HepG2 (cell line): ENCODE measurements around the gene RAB23.

Experiments used
- POLR2A ChIP-seq, 2 experiments: IDR thresholded peaks; 2 replicates each; pipeline ENCODE4 v1.6.1; 2011; ENCODE audit warnings: low read depth in 2 of 2, low read length in 2 of 2, mild to moderate bottlenecking in 1 of 2, moderate library complexity in 1 of 2; ENCODE audit not compliant: insufficient read depth in 1 of 2
- ZKSCAN1 ChIP-seq: fragments of 150-350 bp; IDR thresholded peaks from 2 replicates; pipeline ENCODE4 v1.6.1; 2014; ENCODE audit warnings: low read length
- ZNF331 ChIP-seq: sonication (generic); formaldehyde crosslinking; IDR thresholded peaks from 2 replicates; pipeline ENCODE4 v1.4.0; 2020; ENCODE audit warnings: missing genetic modification reagents
- TF ChIP-seq, protein P1 (sequence below): sonication (generic); formaldehyde crosslinking; IDR thresholded peaks from 2 replicates; pipeline ENCODE4 v1.5.0; 2020; ENCODE audit warnings: mild to moderate bottlenecking, missing genetic modification reagents, moderate library complexity

DNA sequence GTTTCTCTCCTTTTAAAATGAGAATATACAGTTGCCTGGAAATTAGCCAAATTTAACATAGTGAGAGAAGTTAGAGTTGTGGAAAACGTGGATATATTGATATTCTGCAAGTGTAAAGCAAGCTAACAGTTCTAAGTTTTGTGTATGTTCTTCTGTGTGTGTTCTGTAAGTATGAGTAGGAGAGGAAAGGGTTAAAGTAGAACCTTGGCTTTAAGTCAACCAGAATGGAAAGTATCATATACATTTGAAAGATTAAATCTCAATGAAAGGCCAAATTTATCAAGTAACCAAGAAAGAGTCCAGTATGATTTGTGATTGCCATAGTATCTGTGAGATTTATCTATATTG is 80.0 kb downstream of the RAB23 start:
- TF ChIP-seq ZKSCAN1 = no peak
- no peak for TF ChIP-seq POLR2A (IDR thresholded peaks at IDR 0.05; ENCODE audit: insufficient read depth in 1 of 2, low read depth in 2 of 2, low read length in 2 of 2)
- TF ChIP-seq ZNF331 (CRISPR knock-in tag) = no peak
- TF ChIP-seq, protein P1, sequence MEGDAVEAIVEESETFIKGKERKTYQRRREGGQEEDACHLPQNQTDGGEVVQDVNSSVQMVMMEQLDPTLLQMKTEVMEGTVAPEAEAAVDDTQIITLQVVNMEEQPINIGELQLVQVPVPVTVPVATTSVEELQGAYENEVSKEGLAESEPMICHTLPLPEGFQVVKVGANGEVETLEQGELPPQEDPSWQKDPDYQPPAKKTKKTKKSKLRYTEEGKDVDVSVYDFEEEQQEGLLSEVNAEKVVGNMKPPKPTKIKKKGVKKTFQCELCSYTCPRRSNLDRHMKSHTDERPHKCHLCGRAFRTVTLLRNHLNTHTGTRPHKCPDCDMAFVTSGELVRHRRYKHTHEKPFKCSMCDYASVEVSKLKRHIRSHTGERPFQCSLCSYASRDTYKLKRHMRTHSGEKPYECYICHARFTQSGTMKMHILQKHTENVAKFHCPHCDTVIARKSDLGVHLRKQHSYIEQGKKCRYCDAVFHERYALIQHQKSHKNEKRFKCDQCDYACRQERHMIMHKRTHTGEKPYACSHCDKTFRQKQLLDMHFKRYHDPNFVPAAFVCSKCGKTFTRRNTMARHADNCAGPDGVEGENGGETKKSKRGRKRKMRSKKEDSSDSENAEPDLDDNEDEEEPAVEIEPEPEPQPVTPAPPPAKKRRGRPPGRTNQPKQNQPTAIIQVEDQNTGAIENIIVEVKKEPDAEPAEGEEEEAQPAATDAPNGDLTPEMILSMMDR (CRISPR knock-in tag) = no peak
